GM23248 (cell line): ENCODE measurements around the gene KSR2. TPM values are rescaled to one million over a fixed set of nuclear protein-coding genes. Genes with fewer than 3 reads are reported as not detected.

Source experiments
- DNase-seq: peaks from one replicate; pipeline ENCODE4 v3.0.0-alpha.2; 2015
- H2AFZ ChIP-seq: fragments of 200-600 bp; sonication (generic); 2 replicates; pipeline ENCODE4 v1.6.1; 2016; ENCODE audit warnings: antibody characterized with exemption
- H3F3A ChIP-seq: fragments of 200-600 bp; sonication (generic); 2 replicates; pipeline ENCODE4 v1.6.1; 2016; ENCODE audit warnings: mild to moderate bottlenecking, antibody characterized with exemption, mixed run types; ENCODE audit not compliant: insufficient read depth
- H3K27ac ChIP-seq: fragments of 200-600 bp; sonication (generic); 2 replicates; pipeline ENCODE4 v1.5.1; 2016; ENCODE audit warnings: mild to moderate bottlenecking
- H3K27me3 ChIP-seq: fragments of 200-600 bp; sonication (generic); replicated peaks from 2 replicates; pipeline ENCODE4 v1.6.1; 2016; ENCODE audit warnings: mild to moderate bottlenecking; ENCODE audit not compliant: insufficient read depth
- H3K36me3 ChIP-seq: fragments of 200-600 bp; sonication (generic); 2 replicates; pipeline ENCODE4 v1.6.1; 2016; ENCODE audit warnings: low read depth, mild to moderate bottlenecking
- H3K4me1 ChIP-seq: fragments of 200-600 bp; sonication (generic); 2 replicates; pipeline ENCODE4 v1.6.1; 2016; ENCODE audit warnings: mild to moderate bottlenecking; ENCODE audit not compliant: insufficient read depth
- H3K4me2 ChIP-seq: fragments of 200-600 bp; sonication (generic); one replicate; pipeline ENCODE4 v1.6.1; 2016; ENCODE audit warnings: mild to moderate bottlenecking; ENCODE audit not compliant: unreplicated experiment
- H3K4me3 ChIP-seq: fragments of 200-600 bp; sonication (generic); 2 replicates; pipeline ENCODE4 v1.5.1; 2016; ENCODE audit warnings: mild to moderate bottlenecking
- H3K79me2 ChIP-seq: fragments of 200-600 bp; sonication (generic); 2 replicates; pipeline ENCODE4 v1.6.1; 2016; ENCODE audit warnings: mild to moderate bottlenecking; ENCODE audit not compliant: insufficient read depth
- H3K9ac ChIP-seq: fragments of 200-600 bp; sonication (generic); 2 replicates; pipeline ENCODE4 v1.6.1; 2016; ENCODE audit warnings: mild to moderate bottlenecking
- H3K9me2 ChIP-seq: fragments of 200-600 bp; sonication (generic); 2 replicates; pipeline ENCODE4 v1.6.1; 2016; ENCODE audit warnings: mixed run types, mild to moderate bottlenecking, moderate library complexity; ENCODE audit not compliant: insufficient read depth
- H3K9me3 ChIP-seq: fragments of 200-600 bp; sonication (generic); one replicate; pipeline ENCODE4 v1.6.1; 2017; ENCODE audit warnings: low read depth
- H4K20me1 ChIP-seq: fragments of 200-600 bp; sonication (generic); 2 replicates; pipeline ENCODE4 v1.6.0; 2016; ENCODE audit not compliant: insufficient read depth
- EZH2 ChIP-seq: fragments of 200-600 bp; sonication (generic); IDR thresholded peaks from 2 replicates; pipeline ENCODE4 v1.6.1; 2018; ENCODE audit warnings: antibody characterized with exemption, mild to moderate bottlenecking; ENCODE audit not compliant: insufficient read depth, poor library complexity, severe bottlenecking
- EZH2phosphoT487 ChIP-seq: fragments of 200-600 bp; sonication (generic); IDR thresholded peaks from 2 replicates; pipeline ENCODE4 v1.6.1; 2018; ENCODE audit warnings: antibody characterized with exemption, moderate library complexity, mild to moderate bottlenecking, low read depth; ENCODE audit not compliant: insufficient read depth
- WGBS, 2 experiments: methylation state at CpG; one replicate each; pipeline ENCODE4 v1.1.6; 2015 to 2017; ENCODE audit warnings: low lambda C conversion rate in 2 of 2, low coverage in 1 of 2; ENCODE audit errors: missing lambda C conversion rate in 2 of 2; 5-methylcytosine and 5-hydroxymethylcytosine counted together
- in situ Hi-C: fragments of 300-500 bp; cut with MboI; formaldehyde crosslinking; loops from 2 replicates; pipeline ENCODE4 v1.15.0; 2020
- polyA plus RNA-seq: library from polyadenylated mRNA; unstranded; fragments of >200 nt; fragmentation: Nextera tagmentation; extraction: Ambion mirVana; gene quantifications from 2 replicates; pipeline ENCODE4 v1.2.1, GENCODE V29; 2016
- total RNA-seq: library from RNA; depleted of rRNA; stranded (reverse); fragments of >200 nt; shearing (Covaris generic); gene quantifications from 2 replicates; pipeline ENCODE4 v1.2.3, GENCODE V29; 2014

The KSR2 gene
- total and polyA plus RNA-seq, 2 experiments from 2014 or later, result not detected

- Histone ChIP-seq H3K9me3 (no peaks in the 10 kb centered on the region), H4K20me1 (no peaks in the 10 kb centered on the region), H3K9ac (no peak overlapping the region), H3K4me3 (no peak overlapping the region), H3K4me2 (no peak overlapping the region), H3K9me2 (no peaks in the 10 kb centered on the region), H3K36me3 (no peaks in the 10 kb centered on the region), H3K27ac (no peak overlapping the region), H3F3A (no peaks in the 10 kb centered on the region), H2AFZ (no peak overlapping the region), H3K4me1 (peaks cover 15% of the 10 kb centered on the region), H3K27me3 (no peaks in the 10 kb centered on the region), H3K79me2 (no peaks in the 10 kb centered on the region)
- WGBS, 2 experiments, result 41 to 62% methylated on average over 2 of the region's 2 CpGs
- no peak for DNase-seq
- TF ChIP-seq EZH2 (no peak), EZH2phosphoT487 (no peak)
- in situ Hi-C loops, result no loop called here
Observed at GRCh38 chr12:117827660-117828059, 141.1 kb downstream of the KSR2 start.

GRCh38 chr12:117825827-117826226 lies 143.0 kb downstream of the KSR2 start:
- no peak for DNase-seq
- Histone ChIP-seq H3F3A (no peaks in the 10 kb centered on the region), H3K27me3 (no peaks in the 10 kb centered on the region; the same call in 1 of the 2 replicates), H3K9ac (no peak overlapping the region), H3K36me3 (no peaks in the 10 kb centered on the region), H3K4me2 (no peak overlapping the region), H3K27ac (no peak overlapping the region), H4K20me1 (no peaks in the 10 kb centered on the region), H3K9me2 (no peaks in the 10 kb centered on the region), H3K4me1 (peaks cover 2% of the 10 kb centered on the region), H3K9me3 (no peaks in the 10 kb centered on the region), H3K4me3 (no peak overlapping the region), H2AFZ (no peak overlapping the region), H3K79me2 (no peaks in the 10 kb centered on the region)
- in situ Hi-C loops, result no loop called here
- 35 to 40% methylated on average over 1 to 3 of the region's 3 CpGs for WGBS, 2 experiments
- TF ChIP-seq EZH2phosphoT487 (no peak), EZH2 (no peak)

GRCh38 chr12:117821480-117822175 lies 147.2 kb downstream of the KSR2 start:
- TF ChIP-seq EZH2phosphoT487, result no peak
- no peak for TF ChIP-seq EZH2
- Histone ChIP-seq H2AFZ (no peak overlapping the region), H3K4me1 (no peaks in the 10 kb centered on the region), H3K9me3 (no peaks in the 10 kb centered on the region), H3K4me3 (no peak overlapping the region), H3K36me3 (no peaks in the 10 kb centered on the region), H3K27ac (no peak overlapping the region), H3K27me3 (no peaks in the 10 kb centered on the region; the same call in 1 of the 2 replicates), H3K79me2 (no peaks in the 10 kb centered on the region), H3K4me2 (no peak overlapping the region), H3K9ac (no peak overlapping the region), H4K20me1 (no peaks in the 10 kb centered on the region), H3K9me2 (no peaks in the 10 kb centered on the region), H3F3A (no peaks in the 10 kb centered on the region)
- in situ Hi-C loops, result no loop called here
- no peak for DNase-seq
- 41 to 42% methylated on average over 6 of the region's 6 CpGs for WGBS, 2 experiments

DNA sequence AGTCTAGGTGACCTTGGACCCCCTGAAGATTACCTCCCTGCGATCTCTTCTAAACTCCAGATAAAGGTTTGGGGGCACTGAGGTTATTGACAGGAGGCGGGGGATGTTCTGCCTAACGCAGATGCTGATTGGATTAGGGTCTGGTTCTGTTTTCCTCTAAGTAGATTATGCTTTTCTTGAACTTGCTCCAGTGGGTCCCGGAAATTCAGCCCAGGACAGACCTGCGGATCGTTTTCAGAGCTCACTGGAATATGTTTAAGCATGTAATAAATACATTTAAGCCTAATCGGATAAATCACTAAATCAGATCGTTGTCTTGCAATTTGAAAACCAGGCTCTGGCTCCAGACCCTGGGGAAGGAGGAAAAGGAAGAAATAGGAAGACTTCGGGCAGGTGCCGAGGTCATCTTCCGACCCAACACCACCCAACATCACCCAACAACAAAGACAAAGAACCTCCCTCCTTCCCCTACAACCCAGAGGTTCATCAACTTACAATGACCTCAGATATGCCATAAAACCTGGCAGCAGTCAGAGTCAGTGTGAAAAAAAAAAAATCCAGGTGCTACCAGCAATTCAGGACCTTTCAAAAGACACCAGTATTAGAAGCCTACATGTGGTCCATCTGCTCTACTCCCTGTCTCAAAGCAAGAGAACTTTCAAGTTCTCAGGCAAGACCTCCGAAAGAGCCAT lies 148.4 kb downstream of the KSR2 start:
- in situ Hi-C loops, result no loop called here
- no peaks in the 10 kb centered on the region for H3K9me2 ChIP-seq
- H3K9me3 ChIP-seq, result no peaks in the 10 kb centered on the region
- no peak overlapping the region for H3K27ac ChIP-seq
- no peak overlapping the region for H3K4me2 ChIP-seq
- 34% methylated on average over 12 of the region's 12 CpGs for WGBS, 2 experiments
- no peaks in the 10 kb centered on the region for H3K36me3 ChIP-seq
- H3K4me1 ChIP-seq, result no peaks in the 10 kb centered on the region
- no peak overlapping the region for H3K4me3 ChIP-seq
- no peak overlapping the region for H2AFZ ChIP-seq
- DNase-seq, result no peak
- TF ChIP-seq EZH2phosphoT487 (no peak), EZH2 (no peak)
- no peaks in the 10 kb centered on the region for H3F3A ChIP-seq
- no peaks in the 10 kb centered on the region; the same call in 1 of the 2 replicates for H3K27me3 ChIP-seq
- no peaks in the 10 kb centered on the region for H4K20me1 ChIP-seq
- H3K79me2 ChIP-seq, result no peaks in the 10 kb centered on the region
- no peak overlapping the region for H3K9ac ChIP-seq
